Mesenchymal stem cell (in vitro differentiated cells and primary cell): ENCODE results near the gene RIMS3.
A peak's percentile ranks its signal among the peaks of the same experiment; 100 is the strongest.

Source experiments
- DNase-seq: peaks from one replicate; pipeline ENCODE4 v3.0.0-alpha.2; 2013
- H2AFZ ChIP-seq: one replicate; pipeline ENCODE4 v1.6.1; 2013; ENCODE audit warnings: low read depth, mild to moderate bottlenecking, control low read depth, inconsistent platforms, low read length, moderate library complexity
- H2AK5ac ChIP-seq: 2 replicates; pipeline ENCODE4 v1.6.1; 2013; ENCODE audit warnings: low read length, moderate library complexity, mild to moderate bottlenecking, inconsistent platforms; ENCODE audit not compliant: severe bottlenecking
- H2BK120ac ChIP-seq: one replicate; pipeline ENCODE4 v1.6.1; 2013; ENCODE audit warnings: low read depth, mild to moderate bottlenecking, inconsistent platforms, low read length, moderate library complexity
- H2BK12ac ChIP-seq, 2 experiments: one replicate each; pipeline ENCODE4 v1.6.1; 2013; ENCODE audit warnings: inconsistent platforms in 2 of 2, low read length in 2 of 2, mild to moderate bottlenecking in 2 of 2, moderate library complexity in 2 of 2, control low read depth in 1 of 2
- H2BK15ac ChIP-seq: one replicate; pipeline ENCODE4 v1.6.1; 2013; ENCODE audit warnings: mild to moderate bottlenecking, low read depth, inconsistent platforms; ENCODE audit not compliant: poor library complexity, severe bottlenecking
- H2BK5ac ChIP-seq: 2 replicates; pipeline ENCODE4 v1.6.1; 2013; ENCODE audit warnings: low read depth, mild to moderate bottlenecking, low read length, control low read depth, inconsistent platforms; ENCODE audit not compliant: poor library complexity, severe bottlenecking
- H3K14ac ChIP-seq, 2 experiments: one replicate each; pipeline ENCODE4 v1.6.1; 2013; ENCODE audit warnings: inconsistent platforms in 2 of 2, low read length in 2 of 2, control low read depth in 1 of 2, mild to moderate bottlenecking in 1 of 2, moderate library complexity in 1 of 2
- H3K18ac ChIP-seq, 2 experiments: one replicate each; pipeline ENCODE4 v1.6.1; 2013; ENCODE audit warnings: inconsistent platforms in 2 of 2, low read length in 2 of 2, control low read depth in 1 of 2, low read depth in 1 of 2, mild to moderate bottlenecking in 1 of 2
- H3K23ac ChIP-seq, 2 experiments: one replicate each; pipeline ENCODE4 v1.6.1; 2013; ENCODE audit warnings: inconsistent platforms in 2 of 2, low read length in 2 of 2, mild to moderate bottlenecking in 2 of 2, moderate library complexity in 2 of 2, control low read depth in 1 of 2
- H3K27ac ChIP-seq: 2 replicates; pipeline ENCODE4 v1.5.1; 2013; ENCODE audit warnings: mild to moderate bottlenecking, moderate library complexity, low read length, control low read depth, inconsistent platforms; ENCODE audit not compliant: poor library complexity, severe bottlenecking
- H3K27me3 ChIP-seq, 2 experiments: 2 replicates each; pipeline versions ENCODE4 v1.6.1 to v1.7.0; 2013; ENCODE audit warnings: low read length in 2 of 2, mild to moderate bottlenecking in 2 of 2, moderate library complexity in 2 of 2, control low read depth in 1 of 2, inconsistent platforms in 1 of 2; ENCODE audit not compliant: control insufficient read depth in 1 of 2, insufficient read depth in 1 of 2
- H3K36me3 ChIP-seq, 2 experiments: 2 replicates each; pipeline versions ENCODE4 v1.6.1 to v1.7.0; 2013; ENCODE audit warnings: low read length in 2 of 2, control low read depth in 1 of 2, inconsistent platforms in 1 of 2, low read depth in 1 of 2, mild to moderate bottlenecking in 1 of 2; ENCODE audit not compliant: insufficient read depth in 2 of 2, control insufficient read depth in 1 of 2
- H3K4ac ChIP-seq, 2 experiments: one replicate each; pipeline ENCODE4 v1.6.1; 2013; ENCODE audit warnings: inconsistent platforms in 2 of 2, low read length in 2 of 2, mild to moderate bottlenecking in 2 of 2, moderate library complexity in 2 of 2, control low read depth in 1 of 2, low read depth in 1 of 2
- H3K4me1 ChIP-seq: 2 replicates; pipeline ENCODE4 v1.6.1; 2013; ENCODE audit warnings: low read depth, low read length, control low read depth; ENCODE audit not compliant: control insufficient read depth, insufficient read depth
- H3K4me2 ChIP-seq: 2 replicates; pipeline ENCODE4 v1.6.1; 2013; ENCODE audit warnings: low read length, mild to moderate bottlenecking, inconsistent platforms; ENCODE audit not compliant: poor library complexity, severe bottlenecking
- H3K4me3 ChIP-seq, 2 experiments: 2 replicates each; pipeline versions ENCODE4 v1.5.1 to v1.7.0; 2013; ENCODE audit warnings: low read length in 2 of 2, mild to moderate bottlenecking in 2 of 2, control low read depth in 1 of 2, low read depth in 1 of 2; ENCODE audit not compliant: insufficient read depth in 1 of 2
- H3K79me1 ChIP-seq: replicated peaks from 2 replicates; pipeline ENCODE4 v1.6.1; 2013; ENCODE audit warnings: mild to moderate bottlenecking, control low read depth, low read length, inconsistent platforms; ENCODE audit not compliant: poor library complexity, severe bottlenecking
- H3K9ac ChIP-seq: 2 replicates; pipeline ENCODE4 v1.7.0; 2013; ENCODE audit warnings: mild to moderate bottlenecking, low read length, moderate library complexity
- H3K9me3 ChIP-seq: 2 replicates; pipeline ENCODE4 v1.7.0; 2013; ENCODE audit warnings: mild to moderate bottlenecking, low read length; ENCODE audit not compliant: control insufficient read depth
- H4K8ac ChIP-seq: one replicate; pipeline ENCODE4 v1.6.1; 2013; ENCODE audit warnings: inconsistent platforms, mild to moderate bottlenecking, low read length, moderate library complexity
- H4K91ac ChIP-seq: one replicate; pipeline ENCODE4 v1.6.1; 2013; ENCODE audit warnings: mild to moderate bottlenecking, low read length, inconsistent platforms
- WGBS: methylation state at CpG from one replicate; pipeline ENCODE4 v1.1.7; 2013; ENCODE audit warnings: mixed read lengths; 5-methylcytosine and 5-hydroxymethylcytosine counted together

The RIMS3 gene

DNA sequence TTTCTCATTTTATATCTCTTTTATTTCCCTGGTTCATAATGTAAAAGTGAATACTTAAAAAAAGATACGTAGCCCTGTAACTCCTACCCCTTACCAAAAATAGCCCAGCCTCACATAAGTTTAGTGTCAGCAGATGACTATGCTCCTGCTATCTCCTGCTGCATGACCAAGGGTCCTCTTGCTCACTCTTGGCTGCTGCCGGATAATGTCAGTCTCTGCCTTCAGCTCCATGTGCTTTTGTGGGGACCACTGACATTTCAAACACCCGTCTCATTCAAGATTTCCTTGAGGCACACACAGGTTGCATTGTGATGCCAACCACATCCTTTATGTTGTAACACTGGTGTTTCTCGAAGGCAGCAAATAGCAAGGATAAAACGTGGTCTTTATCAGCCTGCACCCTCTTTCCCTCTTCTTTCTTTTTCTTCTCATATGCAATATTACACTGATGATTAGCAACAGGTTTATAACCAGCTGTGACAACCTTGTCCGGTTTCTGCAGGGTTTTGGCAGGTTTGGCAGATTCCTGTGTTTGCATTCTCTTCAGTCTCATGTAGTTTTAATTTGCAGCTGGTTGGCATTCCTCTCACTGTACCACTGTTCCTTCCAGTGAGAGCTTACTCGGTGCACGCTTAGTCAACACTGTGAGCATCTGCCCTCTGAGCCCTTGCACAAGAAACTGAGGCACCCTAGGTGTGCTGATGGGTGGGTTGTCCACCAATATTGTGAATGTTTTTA is 71.9 kb downstream of the RIMS3 start:
- no peak overlapping the region for H4K91ac ChIP-seq
- no peak overlapping the region for H2BK5ac ChIP-seq
- H2AFZ ChIP-seq = no peak overlapping the region
- H3K4ac ChIP-seq = no peak overlapping the region
- H2AK5ac ChIP-seq = no peak overlapping the region
- H4K8ac ChIP-seq = no peak overlapping the region
- no peak overlapping the region for H2BK15ac ChIP-seq
- H3K27ac ChIP-seq = no peak overlapping the region
- H3K23ac ChIP-seq = no peak overlapping the region
- H3K4me2 ChIP-seq = no peak overlapping the region
- no peaks in the 10 kb centered on the region for H3K9me3 ChIP-seq
- H3K9ac ChIP-seq = no peak overlapping the region
- 79% methylated on average over 8 of the region's 8 CpGs for WGBS
- H3K27me3 ChIP-seq = peaks cover 5 to 7% of the 10 kb centered on the region in 2 experiments
- no peak overlapping the region for H2BK12ac ChIP-seq
- peak overlapping the region in 1 of 2 experiments; percentile 65 for H3K14ac ChIP-seq
- no peak overlapping the region for H3K18ac ChIP-seq
- no peak overlapping the region for H3K4me3 ChIP-seq
- no peak for DNase-seq
- no peaks in the 10 kb centered on the region for H3K4me1 ChIP-seq
- H2BK120ac ChIP-seq = no peak overlapping the region
- H3K36me3 ChIP-seq = no peaks in the 10 kb centered on the region
- no peaks in the 10 kb centered on the region for H3K79me1 ChIP-seq

DNA sequence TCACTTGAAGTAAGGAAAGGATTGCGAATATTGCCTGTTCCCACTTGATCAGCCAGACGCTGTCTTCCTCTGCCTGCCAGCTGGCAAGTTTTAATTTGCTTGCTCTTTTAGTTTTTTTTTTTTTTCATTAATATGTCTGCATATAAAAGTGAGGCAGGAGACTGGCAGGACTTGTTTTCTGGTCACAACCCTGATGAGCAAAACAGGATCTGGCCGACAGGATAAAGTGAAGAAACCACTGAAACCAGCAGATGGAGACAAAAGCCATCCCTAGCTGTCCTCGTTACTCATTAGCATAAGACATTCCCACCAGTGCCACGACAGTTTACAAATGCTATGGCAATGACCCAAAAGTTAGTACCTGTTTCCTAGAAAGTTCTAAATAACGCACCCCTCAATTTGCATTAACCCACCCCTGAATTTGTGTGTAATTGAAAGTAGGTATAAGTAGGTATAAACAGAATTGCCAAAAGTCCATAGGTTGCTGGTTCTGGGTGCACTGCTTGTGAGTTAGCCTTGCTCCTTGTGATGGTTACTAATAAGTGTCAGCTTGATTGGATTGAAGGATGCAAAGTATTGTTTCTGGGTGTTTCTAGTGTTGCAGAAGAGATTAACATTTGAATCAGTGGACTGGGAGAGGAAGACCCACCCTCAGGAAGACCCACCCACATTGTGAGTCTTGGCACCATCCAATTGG is 73.2 kb downstream of the RIMS3 start:
- no peak overlapping the region for H3K18ac ChIP-seq
- H3K36me3 ChIP-seq = no peaks in the 10 kb centered on the region
- no peak overlapping the region for H2BK5ac ChIP-seq
- no peak overlapping the region for H2AFZ ChIP-seq
- H2AK5ac ChIP-seq = no peak overlapping the region
- H3K4ac ChIP-seq = no peak overlapping the region
- H2BK12ac ChIP-seq = no peak overlapping the region
- H3K27me3 ChIP-seq = peaks cover 12 to 14% of the 10 kb centered on the region in 2 experiments
- peak; percentile 17 for DNase-seq
- 63% methylated on average over 5 of the region's 6 CpGs for WGBS
- H4K8ac ChIP-seq = no peak overlapping the region
- no peak overlapping the region for H3K14ac ChIP-seq
- no peak overlapping the region for H2BK15ac ChIP-seq
- H3K4me1 ChIP-seq = no peaks in the 10 kb centered on the region
- H3K27ac ChIP-seq = no peak overlapping the region
- no peak overlapping the region for H3K4me3 ChIP-seq
- H3K9me3 ChIP-seq = no peaks in the 10 kb centered on the region
- H3K9ac ChIP-seq = no peak overlapping the region
- no peak overlapping the region for H3K23ac ChIP-seq
- no peak overlapping the region for H4K91ac ChIP-seq
- no peaks in the 10 kb centered on the region for H3K79me1 ChIP-seq
- H2BK120ac ChIP-seq = no peak overlapping the region
- H3K4me2 ChIP-seq = no peak overlapping the region

DNA sequence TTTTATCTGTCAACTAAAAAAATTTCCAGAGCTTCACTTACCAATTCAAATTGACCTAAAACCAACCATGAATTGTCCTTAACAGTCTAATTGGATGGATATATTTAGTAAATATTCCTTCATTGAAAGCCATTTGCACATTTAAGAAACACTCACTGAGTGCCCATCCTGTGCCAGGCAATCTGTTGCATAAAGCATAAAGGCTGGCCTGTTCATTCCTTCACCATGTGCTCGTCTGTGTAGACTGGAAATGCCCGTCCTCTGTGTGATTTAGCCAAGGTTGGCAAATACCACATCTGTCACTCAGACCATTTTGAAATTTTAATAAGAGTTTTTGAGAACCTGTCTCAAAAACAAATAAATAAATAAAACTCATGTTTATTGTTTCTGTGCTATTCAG is 76.9 kb downstream of the RIMS3 start:
- H2AK5ac ChIP-seq = no peak overlapping the region
- no peaks in the 10 kb centered on the region for H3K79me1 ChIP-seq
- H3K9me3 ChIP-seq = no peaks in the 10 kb centered on the region
- H2AFZ ChIP-seq = no peak overlapping the region
- no peaks in the 10 kb centered on the region for H3K4me1 ChIP-seq
- H3K27ac ChIP-seq = no peak overlapping the region
- no peak overlapping the region for H3K23ac ChIP-seq
- 66% methylated on average over 2 of the region's 2 CpGs for WGBS
- DNase-seq = no peak
- H3K4ac ChIP-seq = no peak overlapping the region
- no peak overlapping the region for H4K91ac ChIP-seq
- no peak overlapping the region for H2BK15ac ChIP-seq
- H3K4me3 ChIP-seq = no peak overlapping the region
- no peak overlapping the region for H3K9ac ChIP-seq
- no peak overlapping the region for H3K4me2 ChIP-seq
- H4K8ac ChIP-seq = no peak overlapping the region
- no peak overlapping the region for H3K14ac ChIP-seq
- no peak overlapping the region for H3K18ac ChIP-seq
- no peak overlapping the region for H2BK12ac ChIP-seq
- peaks cover 20 to 25% of the 10 kb centered on the region in 2 experiments for H3K27me3 ChIP-seq
- H3K36me3 ChIP-seq = no peaks in the 10 kb centered on the region
- H2BK120ac ChIP-seq = no peak overlapping the region
- no peak overlapping the region for H2BK5ac ChIP-seq

DNA sequence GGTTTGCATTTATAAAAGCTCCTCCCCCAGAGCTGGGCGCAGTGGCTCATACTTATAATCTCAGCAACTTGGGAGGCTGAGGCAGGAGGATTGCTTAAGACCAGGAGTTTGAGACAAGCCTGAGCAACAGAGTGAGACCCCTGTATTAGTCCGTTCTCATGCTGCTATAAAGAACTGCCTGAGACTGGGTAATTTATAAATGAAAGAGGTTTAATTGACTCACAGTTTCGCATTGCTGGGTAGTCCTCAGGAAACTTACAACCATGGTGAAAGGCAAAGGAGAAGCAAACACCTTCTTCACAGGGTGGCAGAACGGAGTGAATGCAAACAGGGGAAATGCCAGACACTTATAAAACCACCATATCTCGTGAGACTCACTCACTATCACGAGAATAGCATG is 81.5 kb downstream of the RIMS3 start:
- Histone ChIP-seq H3K9me3 (no peaks in the 10 kb centered on the region), H3K18ac (peak overlapping the region in 1 of 2 experiments; percentile 38), H3K9ac (peak overlapping the region; percentile 54), H3K27me3 (peaks cover 20 to 27% of the 10 kb centered on the region in 2 experiments), H2AK5ac (no peak overlapping the region), H3K4me3 (no peak overlapping the region), H3K4me2 (no peak overlapping the region), H3K27ac (no peak overlapping the region), H2BK5ac (no peak overlapping the region), H3K4ac (no peak overlapping the region), H4K8ac (no peak overlapping the region), H2BK15ac (no peak overlapping the region), H3K23ac (no peak overlapping the region), H2BK120ac (no peak overlapping the region), H4K91ac (no peak overlapping the region), H3K36me3 (no peaks in the 10 kb centered on the region), H3K4me1 (no peaks in the 10 kb centered on the region), H2AFZ (no peak overlapping the region), H3K14ac (no peak overlapping the region), H3K79me1 (no peaks in the 10 kb centered on the region), H2BK12ac (no peak overlapping the region)
- 69% methylated on average over 4 of the region's 6 CpGs for WGBS
- DNase-seq = no peak
